T-helper 2 cell treated with Interferon-gamma antibody and Interleukin-4, amounts not matched to agents 5 μg/mL and 100 μg/mL, for 36 hours (primary cell): Measurements from ENCODE around the gene HOXD8.

ENCODE experiments used
- DNase-seq: peaks from one replicate; pipeline ENCODE4 v3.0.0; 2021; ENCODE audit warnings: low spot score
- H3K27ac Mint-ChIP-seq: one replicate; pipeline ENCODE4 v1.8.0; 2021; ENCODE audit warnings: mild to moderate bottlenecking, mixed read lengths
- H3K27me3 Mint-ChIP-seq: one replicate; pipeline ENCODE4 v1.8.0; 2021; ENCODE audit warnings: low read depth, mixed read lengths
- H3K36me3 Mint-ChIP-seq: one replicate; pipeline ENCODE4 v1.8.0; 2021; ENCODE audit warnings: low read depth, mixed read lengths
- H3K4me1 Mint-ChIP-seq: one replicate; pipeline ENCODE4 v1.8.0; 2021; ENCODE audit warnings: low read depth, mixed read lengths
- H3K4me3 Mint-ChIP-seq: one replicate; pipeline ENCODE4 v1.8.0; 2022; ENCODE audit warnings: mild to moderate bottlenecking, moderate library complexity, mixed read lengths
- H3K9me3 Mint-ChIP-seq: one replicate; pipeline ENCODE4 v1.8.0; 2021; ENCODE audit warnings: mixed read lengths

Gene HOXD8

DNA sequence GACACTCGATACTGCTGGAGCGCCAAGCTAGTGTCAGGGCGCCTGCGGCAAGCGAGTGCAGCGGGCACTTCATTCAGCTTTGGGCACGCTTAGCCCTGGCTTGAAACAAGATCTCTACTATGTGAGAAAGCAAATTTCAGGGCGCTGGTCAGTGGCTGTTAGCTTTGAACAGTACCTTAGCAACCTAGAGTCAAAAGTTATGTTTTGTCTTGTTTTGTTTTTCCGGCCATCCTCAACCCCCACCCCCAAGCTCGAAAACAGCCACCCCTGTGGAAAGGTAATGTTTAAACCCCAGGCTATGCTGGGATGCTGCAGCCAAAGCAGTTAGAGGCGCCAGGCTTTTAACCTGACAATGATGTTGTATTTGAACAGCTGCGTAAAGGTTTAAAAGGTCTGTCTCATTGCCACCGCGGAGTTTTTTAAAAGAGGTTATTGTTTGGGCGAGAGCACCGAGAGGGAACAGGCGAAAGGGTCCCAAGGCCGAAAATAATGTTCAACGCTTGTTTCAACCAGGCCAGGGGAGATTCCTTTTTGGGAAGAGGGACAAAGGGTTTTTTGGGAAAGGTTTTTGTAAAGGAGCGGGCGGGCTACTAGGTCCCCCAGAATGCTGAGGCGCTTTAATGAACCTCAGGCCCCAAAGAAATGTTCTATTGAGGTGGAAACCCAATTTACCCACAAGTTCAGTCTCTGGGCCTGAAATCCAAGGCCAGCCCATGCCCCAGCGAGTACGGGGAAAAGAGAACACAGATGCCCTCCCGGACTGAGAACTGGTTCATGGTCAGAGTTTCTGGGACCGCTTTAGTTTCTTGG lies 15.2 kb upstream of the HOXD8 start:
- Mint-ChIP-seq H3K4me1 (peaks cover 4% of the 10 kb centered on the region), H3K27ac (no peak overlapping the region), H3K4me3 (no peak overlapping the region), H3K36me3 (peaks cover 3% of the 10 kb centered on the region), H3K27me3 (peaks cover 92% of the 10 kb centered on the region), H3K9me3 (peaks cover 2% of the 10 kb centered on the region)
- no peak for DNase-seq

GRCh38 chr2:176114930-176115625 lies 14.4 kb upstream of the HOXD8 start:
- Mint-ChIP-seq H3K4me1 (peaks cover 3% of the 10 kb centered on the region), H3K27ac (no peak overlapping the region), H3K4me3 (no peak overlapping the region), H3K27me3 (peaks cover 92% of the 10 kb centered on the region), H3K9me3 (no peaks in the 10 kb centered on the region), H3K36me3 (peaks cover 3% of the 10 kb centered on the region)
- DNase-seq: no peak

GRCh38 chr2:176115883-176116813 lies 13.4 kb upstream of the HOXD8 start, which contains the start of gene HOXD10:
Gene HOXD10 (plus strand): TSS chr2:176116778. CDS start chr2:176116834, 56 bp downstream.
- Mint-ChIP-seq H3K9me3 (no peaks in the 10 kb centered on the region), H3K27ac (peak within 1 kb of the TSS; percentile 21), H3K4me1 (peaks cover 3% of the 10 kb centered on the region), H3K4me3 (no peak within 1 kb of the TSS), H3K27me3 (peaks cover 93% of the 10 kb centered on the region), H3K36me3 (peaks cover 3% of the 10 kb centered on the region)
- no peak for DNase-seq

GRCh38 chr2:176117162-176117822 lies 12.2 kb upstream of the HOXD8 start:
- Mint-ChIP-seq H3K9me3 (no peaks in the 10 kb centered on the region), H3K27me3 (peaks cover 87% of the 10 kb centered on the region), H3K4me1 (peaks cover 3% of the 10 kb centered on the region), H3K27ac (peak overlapping the region; percentile 21), H3K4me3 (no peak overlapping the region), H3K36me3 (peaks cover 3% of the 10 kb centered on the region)
- DNase-seq: no peak

DNA sequence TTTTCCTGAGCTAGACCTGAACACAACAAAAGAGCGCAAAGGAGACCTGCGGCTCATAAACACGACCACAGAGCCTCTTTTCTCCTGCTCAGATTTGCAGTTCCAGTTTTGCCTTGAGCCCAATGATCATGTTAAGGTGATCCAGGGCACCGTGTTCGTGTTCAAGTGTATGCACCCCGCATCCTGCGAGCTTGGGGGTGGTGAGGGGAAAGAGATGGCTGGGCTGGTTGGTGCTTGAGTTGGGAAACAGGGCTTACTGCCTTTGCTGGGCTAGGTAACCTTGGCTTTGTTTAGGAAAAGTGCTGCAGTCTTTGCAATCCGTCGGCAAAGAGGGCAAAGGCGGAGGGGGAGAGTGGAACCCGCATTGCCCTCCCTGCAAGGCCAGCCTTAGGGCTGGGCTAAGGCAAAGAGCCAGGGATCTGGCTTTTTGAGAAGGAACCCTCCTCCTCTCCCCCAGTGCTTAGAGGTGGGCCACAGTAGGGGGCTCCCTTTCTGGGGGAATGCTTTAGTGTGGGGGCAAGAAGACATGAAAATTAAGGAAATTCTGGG lies 11.6 kb upstream of the HOXD8 start:
- no peak overlapping the region for H3K4me3 Mint-ChIP-seq
- no peak overlapping the region for H3K27ac Mint-ChIP-seq
- no peaks in the 10 kb centered on the region for H3K9me3 Mint-ChIP-seq
- H3K27me3 Mint-ChIP-seq: peaks cover 84% of the 10 kb centered on the region
- peaks cover 3% of the 10 kb centered on the region for H3K4me1 Mint-ChIP-seq
- H3K36me3 Mint-ChIP-seq: peaks cover 3% of the 10 kb centered on the region
- DNase-seq: no peak

DNA sequence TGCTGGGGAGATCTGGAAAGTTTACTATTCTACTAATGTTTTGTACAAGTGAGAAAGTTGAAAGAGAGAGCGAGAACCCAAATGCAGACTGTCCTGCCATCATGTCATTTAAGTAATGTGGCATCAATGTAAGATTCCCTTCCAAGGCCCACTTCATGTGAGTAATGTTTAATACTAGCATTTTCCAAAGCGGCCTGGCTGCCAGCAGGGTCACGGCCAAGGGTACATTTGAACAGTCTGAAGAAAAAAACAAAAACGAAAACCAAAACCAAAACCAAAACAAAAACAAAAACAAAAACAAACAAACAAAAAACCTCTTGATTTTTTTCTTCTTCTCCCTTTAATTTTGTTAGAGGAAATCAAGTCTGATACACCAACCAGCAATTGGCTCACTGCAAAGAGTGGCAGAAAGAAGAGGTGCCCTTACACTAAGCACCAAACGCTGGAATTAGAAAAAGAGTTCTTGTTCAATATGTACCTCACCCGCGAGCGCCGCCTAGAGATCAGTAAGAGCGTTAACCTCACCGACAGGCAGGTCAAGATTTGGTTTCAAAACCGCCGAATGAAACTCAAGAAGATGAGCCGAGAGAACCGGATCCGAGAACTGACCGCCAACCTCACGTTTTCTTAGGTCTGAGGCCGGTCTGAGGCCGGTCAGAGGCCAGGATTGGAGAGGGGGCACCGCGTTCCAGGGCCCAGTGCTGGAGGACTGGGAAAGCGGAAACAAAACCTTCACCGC lies 10.7 kb upstream of the HOXD8 start:
- H3K36me3 Mint-ChIP-seq: peaks cover 3% of the 10 kb centered on the region
- no peak overlapping the region for H3K4me3 Mint-ChIP-seq
- DNase-seq: no peak
- peaks cover 3% of the 10 kb centered on the region for H3K4me1 Mint-ChIP-seq
- no peak overlapping the region for H3K27ac Mint-ChIP-seq
- H3K27me3 Mint-ChIP-seq: peaks cover 82% of the 10 kb centered on the region
- no peaks in the 10 kb centered on the region for H3K9me3 Mint-ChIP-seq

- Mint-ChIP-seq H3K27ac (no peak overlapping the region), H3K27me3 (peaks cover 84% of the 10 kb centered on the region), H3K4me3 (no peak overlapping the region)
Measured at GRCh38 chr2:176120364-176121189, 8.9 kb upstream of the HOXD8 start.

GRCh38 chr2:176121190-176122051 lies 8.1 kb upstream of the HOXD8 start:
- no peak for DNase-seq
- Mint-ChIP-seq H3K27ac (peak overlapping the region; percentile 57), H3K4me1 (peaks cover 3% of the 10 kb centered on the region), H3K4me3 (no peak overlapping the region), H3K36me3 (peaks cover 3% of the 10 kb centered on the region), H3K9me3 (no peaks in the 10 kb centered on the region), H3K27me3 (peaks cover 84% of the 10 kb centered on the region)

More at GRCh38 chr2:176120364-176121189, 8.9 kb upstream of the HOXD8 start:
- H3K36me3 Mint-ChIP-seq: peaks cover 3% of the 10 kb centered on the region
- DNase-seq: no peak
- peaks cover 3% of the 10 kb centered on the region for H3K4me1 Mint-ChIP-seq
- H3K9me3 Mint-ChIP-seq: no peaks in the 10 kb centered on the region

DNA sequence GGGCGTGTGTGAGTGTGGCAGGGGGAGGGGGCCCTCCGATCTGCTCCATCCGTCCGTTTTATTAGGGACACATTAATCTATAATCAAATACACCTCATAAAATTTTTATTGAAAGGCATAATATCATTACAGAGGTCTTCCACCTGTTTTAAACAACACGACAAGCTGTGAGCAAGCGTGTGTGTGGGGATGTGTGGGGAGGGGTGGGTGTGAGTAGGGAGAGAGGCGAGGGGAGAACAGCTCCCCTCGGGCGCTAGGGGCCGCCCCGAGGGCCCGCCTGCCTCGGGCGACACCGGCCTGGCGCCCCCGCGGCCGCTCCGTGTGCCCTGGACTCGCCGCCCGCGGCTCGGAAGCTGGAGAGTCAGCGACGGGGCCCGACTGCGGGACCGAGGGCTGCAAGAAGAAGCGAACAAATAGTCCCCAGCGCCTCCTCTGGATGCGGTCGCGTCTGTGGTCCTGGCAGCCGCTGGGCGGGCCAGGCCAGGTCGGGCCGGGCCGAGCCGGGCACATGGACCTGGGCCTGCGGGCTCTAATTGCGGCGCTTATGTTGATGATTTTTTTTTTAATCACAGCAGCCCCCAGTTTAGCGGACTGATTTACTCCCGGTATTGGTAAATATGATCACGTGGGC lies 7.3 kb upstream of the HOXD8 start:
- H3K9me3 Mint-ChIP-seq: no peaks in the 10 kb centered on the region
- H3K27ac Mint-ChIP-seq: peak overlapping the region; percentile 41
- peaks cover 84% of the 10 kb centered on the region for H3K27me3 Mint-ChIP-seq
- H3K36me3 Mint-ChIP-seq: no peaks in the 10 kb centered on the region
- no peak for DNase-seq
- H3K4me1 Mint-ChIP-seq: peaks cover 3% of the 10 kb centered on the region
- H3K4me3 Mint-ChIP-seq: no peak overlapping the region

DNA sequence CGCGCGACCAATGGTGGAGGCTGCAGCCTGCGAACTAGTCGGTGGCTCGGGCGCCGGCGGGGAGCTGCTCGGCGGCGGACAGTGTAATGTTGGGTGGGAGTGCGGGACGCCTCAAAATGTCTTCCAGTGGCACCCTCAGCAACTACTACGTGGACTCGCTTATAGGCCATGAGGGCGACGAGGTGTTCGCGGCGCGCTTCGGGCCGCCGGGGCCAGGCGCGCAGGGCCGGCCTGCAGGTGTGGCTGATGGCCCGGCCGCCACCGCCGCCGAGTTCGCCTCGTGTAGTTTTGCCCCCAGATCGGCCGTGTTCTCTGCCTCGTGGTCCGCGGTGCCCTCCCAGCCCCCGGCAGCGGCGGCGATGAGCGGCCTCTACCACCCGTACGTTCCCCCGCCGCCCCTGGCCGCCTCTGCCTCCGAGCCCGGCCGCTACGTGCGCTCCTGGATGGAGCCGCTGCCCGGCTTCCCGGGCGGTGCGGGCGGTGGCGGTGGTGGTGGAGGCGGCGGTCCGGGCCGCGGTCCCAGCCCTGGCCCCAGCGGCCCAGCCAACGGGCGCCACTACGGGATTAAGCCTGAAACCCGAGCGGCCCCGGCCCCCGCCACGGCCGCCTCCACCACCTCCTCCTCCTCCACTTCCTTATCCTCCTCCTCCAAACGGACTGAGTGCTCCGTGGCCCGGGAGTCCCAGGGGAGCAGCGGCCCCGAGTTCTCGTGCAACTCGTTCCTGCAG lies 6.7 kb upstream of the HOXD8 start, which contains the start of gene HOXD9:
TSS of gene HOXD9 (plus strand) at position 37 of the 728 bp plus-strand sequence. CDS start at position 87, 50 bp downstream.
- Mint-ChIP-seq H3K36me3 (no peaks in the 10 kb centered on the region), H3K4me1 (peaks cover 3% of the 10 kb centered on the region), H3K9me3 (no peaks in the 10 kb centered on the region), H3K27ac (peak within 1 kb of the TSS; percentile 76), H3K27me3 (peaks cover 85% of the 10 kb centered on the region), H3K4me3 (no peak within 1 kb of the TSS)
- no peak for DNase-seq
